IMR-90 (cell line): ENCODE results near the gene RGS14. TPM values are rescaled to one million over a fixed set of nuclear protein-coding genes. Genes with fewer than 3 reads are reported as not detected.

Experiments used
- ATAC-seq: fragments of 200-7000 bp; cut with Tn5 transposase; 2 replicates; pipeline ENCODE4 v1.9.1; 2020; ENCODE audit warnings: low read depth, mild to moderate bottlenecking, moderate library complexity
- BruUV-seq: library from RNA; stranded (reverse); fragments of 400-500 nt; replicated peaks from 2 replicates; lab custom pipeline; 2021; lab: Mats Ljungman, UMichigan
- CTCF ChIA-PET: fragments of 300-600 bp; formaldehyde crosslinking; extraction: SDS; loops from one replicate; lab custom pipeline; 2021; ENCODE audit warnings: antibody characterized with exemption; lab: Yijun Ruan, JAX
- POLR2A ChIA-PET: fragments of 300-600 bp; sonication (Branson Sonifier 250); formaldehyde crosslinking; loops from one replicate; lab custom pipeline; 2022; ENCODE audit warnings: antibody characterized with exemption; ENCODE audit not compliant: unreplicated experiment; lab: Charles Lee
- DNase-seq: peaks from one replicate; pipeline ENCODE4 v3.0.0; 2013
- H2AFZ ChIP-seq: replicated peaks from 2 replicates; pipeline ENCODE3; 2013; ENCODE audit warnings: low read length, mild to moderate bottlenecking; ENCODE audit not compliant: poor library complexity
- H2AK5ac ChIP-seq: 2 replicates; pipeline ENCODE4 v1.6.1; 2013; ENCODE audit warnings: low read depth, low read length, inconsistent platforms
- H2AK9ac ChIP-seq: replicated peaks from 2 replicates; pipeline ENCODE3; 2013; ENCODE audit warnings: mild to moderate bottlenecking, low read depth, low read length, moderate library complexity; ENCODE audit not compliant: poor library complexity
- H2BK120ac ChIP-seq: 2 replicates; pipeline ENCODE4 v1.6.1; 2013; ENCODE audit warnings: low read depth, low read length, inconsistent platforms
- H2BK15ac ChIP-seq: 3 replicates; pipeline ENCODE4 v1.6.1; 2013; ENCODE audit warnings: low read depth, low read length, inconsistent platforms
- H2BK20ac ChIP-seq: 2 replicates; pipeline ENCODE4 v1.6.1; 2013; ENCODE audit warnings: low read depth, mild to moderate bottlenecking, inconsistent platforms, low read length, moderate library complexity
- H2BK5ac ChIP-seq: 2 replicates; pipeline ENCODE4 v1.6.1; 2013; ENCODE audit warnings: mild to moderate bottlenecking, low read depth, low read length, inconsistent platforms; ENCODE audit not compliant: poor library complexity, severe bottlenecking
- H3K14ac ChIP-seq: replicated peaks from 2 replicates; pipeline ENCODE4 v1.6.1; 2013; ENCODE audit warnings: low read depth, low read length, inconsistent platforms
- H3K18ac ChIP-seq: 2 replicates; pipeline ENCODE4 v1.6.1; 2013; ENCODE audit warnings: low read depth, low read length, control low read depth
- H3K23ac ChIP-seq: 2 replicates; pipeline ENCODE4 v1.6.1; 2013; ENCODE audit warnings: low read depth, low read length, inconsistent platforms
- H3K27ac ChIP-seq: 2 replicates; pipeline ENCODE4 v1.5.1; 2013; ENCODE audit warnings: mild to moderate bottlenecking, control low read depth, low read length; ENCODE audit not compliant: insufficient read depth
- H3K27me3 ChIP-seq: 2 replicates; pipeline ENCODE4 v1.6.1; 2013; ENCODE audit warnings: low read length; ENCODE audit not compliant: control insufficient read depth, insufficient read depth
- H3K36me3 ChIP-seq: 2 replicates; pipeline ENCODE4 v1.6.1; 2013; ENCODE audit warnings: low read length, mixed read lengths; ENCODE audit not compliant: control insufficient read depth, insufficient read depth
- H3K4ac ChIP-seq: 2 replicates; pipeline ENCODE4 v1.6.1; 2013; ENCODE audit warnings: low read depth, low read length, inconsistent platforms
- H3K4me1 ChIP-seq: 2 replicates; pipeline ENCODE4 v1.6.1; 2013; ENCODE audit warnings: low read length, mixed read lengths; ENCODE audit not compliant: control insufficient read depth, insufficient read depth
- H3K4me2 ChIP-seq: 2 replicates; pipeline ENCODE4 v1.6.1; 2013; ENCODE audit warnings: low read depth, mild to moderate bottlenecking, control low read depth, low read length, moderate library complexity
- H3K4me3 ChIP-seq: 2 replicates; pipeline ENCODE4 v1.5.1; 2013; ENCODE audit warnings: low read depth, mild to moderate bottlenecking, control low read depth, low read length, moderate library complexity; ENCODE audit not compliant: insufficient read depth
- H3K56ac ChIP-seq: 2 replicates; pipeline ENCODE4 v1.6.1; 2013; ENCODE audit warnings: low read length, inconsistent platforms; ENCODE audit not compliant: insufficient read depth; ENCODE audit errors: extremely low read depth
- H3K79me1 ChIP-seq, 2 experiments: 2 replicates each; pipeline ENCODE4 v1.6.1; 2013; ENCODE audit warnings: low read length in 2 of 2, inconsistent platforms in 1 of 2, low read depth in 1 of 2
- H3K9ac ChIP-seq: 2 replicates; pipeline ENCODE4 v1.6.1; 2013; ENCODE audit warnings: low read depth, low read length, control low read depth
- H3K9me1 ChIP-seq: 2 replicates; pipeline ENCODE4 v1.6.1; 2013; ENCODE audit warnings: low read length, inconsistent platforms; ENCODE audit not compliant: insufficient read depth
- H3K9me3 ChIP-seq: 2 replicates; pipeline ENCODE4 v1.6.1; 2013; ENCODE audit warnings: low read length; ENCODE audit not compliant: control insufficient read depth, insufficient read depth
- H4K20me1 ChIP-seq: 2 replicates; pipeline ENCODE4 v1.6.1; 2013; ENCODE audit warnings: low read length, inconsistent platforms; ENCODE audit not compliant: insufficient read depth
- H4K5ac ChIP-seq: 2 replicates; pipeline ENCODE4 v1.6.1; 2013; ENCODE audit warnings: mild to moderate bottlenecking, low read depth, low read length, control low read depth
- H4K8ac ChIP-seq, 2 experiments: 2 replicates each; pipeline ENCODE4 v1.6.1; 2013; ENCODE audit warnings: low read depth in 2 of 2, low read length in 2 of 2, control low read depth in 1 of 2, inconsistent platforms in 1 of 2
- H4K91ac ChIP-seq: 2 replicates; pipeline ENCODE4 v1.6.1; 2013; ENCODE audit warnings: low read depth, low read length, inconsistent platforms; ENCODE audit not compliant: insufficient read depth
- CEBPB ChIP-seq: IDR thresholded peaks from 2 replicates; pipeline ENCODE4 v1.6.1; 2012; ENCODE audit warnings: low read depth, low read length, improper control_type of control experiment
- CTCF ChIP-seq: conservative IDR thresholded peaks from 2 replicates; pipeline ENCODE4 v1.5.1; 2012; ENCODE audit warnings: mild to moderate bottlenecking, low read depth, low read length, improper control_type of control experiment
- FOS ChIP-seq: fragments of 150-350 bp; IDR thresholded peaks from 2 replicates; pipeline ENCODE4 v1.6.1; 2016; ENCODE audit warnings: low read depth, low read length
- MXI1 ChIP-seq: IDR thresholded peaks from 2 replicates; pipeline ENCODE4 v1.6.1; 2012; ENCODE audit warnings: low read depth, mild to moderate bottlenecking, low read length, moderate library complexity, borderline replicate concordance
- POLR2A ChIP-seq: IDR thresholded peaks from 2 replicates; pipeline ENCODE4 v1.6.1; 2012; ENCODE audit warnings: mild to moderate bottlenecking, low read depth, low read length
- RAD21 ChIP-seq: IDR thresholded peaks from 2 replicates; pipeline ENCODE4 v1.6.1; 2012; ENCODE audit warnings: low read length, improper control_type of control experiment
- RFX5 ChIP-seq: IDR thresholded peaks from 2 replicates; pipeline ENCODE4 v1.8.0; 2012; ENCODE audit warnings: low read depth, mild to moderate bottlenecking, low read length, moderate library complexity
- WGBS, 2 experiments: methylation state at CpG; one replicate each; pipeline versions ENCODE4 v1.1.5 to v1.1.7; 2013; ENCODE audit warnings: missing lambda C conversion rate in 2 of 2; ENCODE audit not compliant: insufficient read length in 1 of 2; ENCODE audit errors: extremely low coverage in 2 of 2; 5-methylcytosine and 5-hydroxymethylcytosine counted together
- dilution Hi-C: fragments of 300-500 bp; cut with HindIII; formaldehyde crosslinking; loops from one replicate; pipeline ENCODE4 v1.14.3; 2018; ENCODE audit warnings: low sequenced_read_pairs; ENCODE audit not compliant: unreplicated experiment
- in situ Hi-C: fragments of 300-500 bp; cut with MboI; formaldehyde crosslinking; loops from 3 replicates; pipeline ENCODE4 v1.14.3; 2019; ENCODE audit warnings: low sequenced_read_pairs, inconsistent platforms, mixed read lengths
- intact Hi-C: fragments of 100-400 bp; cut with micrococcal nuclease; formaldehyde crosslinking; loops from 2 replicates; pipeline ENCODE4 v1.10.0; 2022
- polyA plus RNA-seq, 3 experiments: library from polyadenylated mRNA; depleted of rRNA; stranded (reverse); fragments of >200 nt; gene quantifications; 2 replicates each; pipeline ENCODE4 v1.2.3, GENCODE V29; 2012; ENCODE audit warnings: low replicate concordance in 1 of 3
- total RNA-seq: library from RNA; depleted of rRNA; stranded (reverse); fragments of >200 nt; gene quantifications from 2 replicates; pipeline ENCODE4 v1.2.3, GENCODE V29; 2012
- TF ChIP-seq, protein P1 (sequence below): fragments of 150-350 bp; IDR thresholded peaks from 2 replicates; pipeline ENCODE4 v1.6.1; 2016; ENCODE audit warnings: low read depth, mild to moderate bottlenecking, low read length, moderate library complexity, borderline replicate concordance

Gene RGS14
- total and polyA plus RNA-seq, 2 of the 4 experiments (the other 2 are of a cell fraction): 1.1 to 6.5 TPM

DNA sequence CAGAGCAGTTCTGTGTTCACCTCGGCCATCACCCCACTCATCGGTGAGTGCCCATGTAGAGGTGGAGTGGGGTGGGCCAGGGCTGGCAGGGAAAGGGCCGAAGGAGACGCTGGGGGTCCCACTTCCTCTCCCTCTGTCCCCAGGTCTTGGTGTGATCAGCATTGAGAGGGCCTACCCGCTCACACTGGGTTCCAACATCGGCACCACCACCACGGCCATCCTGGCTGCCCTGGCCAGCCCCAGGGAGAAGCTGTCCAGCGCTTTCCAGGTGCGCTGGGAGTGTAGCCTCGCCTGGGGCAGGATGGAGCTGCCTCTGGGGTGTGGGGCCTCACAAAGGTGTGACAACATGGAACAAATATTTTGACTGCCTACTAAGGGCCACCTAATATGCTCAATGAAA, 39.1 kb downstream of the RGS14 start:
- CTCF ChIA-PET: no interaction called here

More for the DNA sequence above, 39.1 kb downstream of the RGS14 start:
- no peaks in the 10 kb centered on the region for H3K36me3 ChIP-seq
- no peak overlapping the region for H2BK120ac ChIP-seq
- intact Hi-C loops: no loop called here
- no peak overlapping the region for H2AK5ac ChIP-seq
- no peak overlapping the region for H2BK15ac ChIP-seq
- H3K18ac ChIP-seq: no peak overlapping the region
- H3K56ac ChIP-seq: no peak overlapping the region
- in situ Hi-C loops: no loop called here
- dilution Hi-C loops: no loop called here
- no peak overlapping the region for H3K27ac ChIP-seq
- H3K27me3 ChIP-seq: peaks cover 72% of the 10 kb centered on the region
- H4K8ac ChIP-seq: no peak overlapping the region
- H3K79me1 ChIP-seq: no peaks in the 10 kb centered on the region
- H2BK5ac ChIP-seq: no peak overlapping the region
- no peak overlapping the region for H3K23ac ChIP-seq
- H3K9ac ChIP-seq: no peak overlapping the region
- H3K14ac ChIP-seq: no peak overlapping the region
- H3K4me3 ChIP-seq: no peak overlapping the region
- TF ChIP-seq CEBPB (no peak), POLR2A (no peak), FOS (no peak), RAD21 (no peak), CTCF (no peak), MXI1 (no peak), RFX5 (no peak)
- TF ChIP-seq, protein P1, sequence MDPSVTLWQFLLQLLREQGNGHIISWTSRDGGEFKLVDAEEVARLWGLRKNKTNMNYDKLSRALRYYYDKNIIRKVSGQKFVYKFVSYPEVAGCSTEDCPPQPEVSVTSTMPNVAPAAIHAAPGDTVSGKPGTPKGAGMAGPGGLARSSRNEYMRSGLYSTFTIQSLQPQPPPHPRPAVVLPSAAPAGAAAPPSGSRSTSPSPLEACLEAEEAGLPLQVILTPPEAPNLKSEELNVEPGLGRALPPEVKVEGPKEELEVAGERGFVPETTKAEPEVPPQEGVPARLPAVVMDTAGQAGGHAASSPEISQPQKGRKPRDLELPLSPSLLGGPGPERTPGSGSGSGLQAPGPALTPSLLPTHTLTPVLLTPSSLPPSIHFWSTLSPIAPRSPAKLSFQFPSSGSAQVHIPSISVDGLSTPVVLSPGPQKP: no peak
- 70% methylated on average over 3 of the region's 10 CpGs; no CpG with 5 or more reads in 1 of the 2 experiments for WGBS, 2 experiments
- no peak for ATAC-seq
- no peak overlapping the region for H4K5ac ChIP-seq
- no peak overlapping the region for H2AFZ ChIP-seq
- no peak overlapping the region for H4K91ac ChIP-seq
- BruUV-seq: no TSS peak
- POLR2A ChIA-PET: no interaction called here
- no peaks in the 10 kb centered on the region for H3K9me1 ChIP-seq
- no peak for DNase-seq
- H3K4ac ChIP-seq: no peak overlapping the region
- H2BK20ac ChIP-seq: no peak overlapping the region
- no peak overlapping the region for H2AK9ac ChIP-seq
- no peaks in the 10 kb centered on the region for H4K20me1 ChIP-seq
- no peaks in the 10 kb centered on the region for H3K4me1 ChIP-seq
- peaks cover 2% of the 10 kb centered on the region; the same call in 1 of the 2 replicates for H3K9me3 ChIP-seq
- H3K4me2 ChIP-seq: no peak overlapping the region
